Hematopoietic multipotent progenitor cell treated with erythropoietin and hydrocortisone succinate and interleukin-3 and kit ligand, for 8 days (in vitro differentiated cells): ENCODE measurements around the gene RAB7A.
A peak's percentile ranks its signal among the peaks of the same experiment; 100 is the strongest.
"Not testable (repeated sequence)": the region's sequence is repeated elsewhere in the genome, so short reads cannot be mapped to it uniquely, and the experiment has no call there.

Experiments
- DNase-seq: peaks from one replicate; pipeline ENCODE4 v3.0.0-alpha.2; 2015

The RAB7A gene

GRCh38 chr3:128760881-128761280 is 34.9 kb downstream of the RAB7A start:
- DNase-seq, result no peak

- DNase-seq, result no peak
Measured at GRCh38 chr3:128761392-128761791, 35.4 kb downstream of the RAB7A start.

GRCh38 chr3:128763967-128764366 is 38.0 kb downstream of the RAB7A start:
- DNase-seq, result peak; percentile 31

- no peak for DNase-seq
Measured at GRCh38 chr3:128764863-128765262, 38.9 kb downstream of the RAB7A start.

DNA sequence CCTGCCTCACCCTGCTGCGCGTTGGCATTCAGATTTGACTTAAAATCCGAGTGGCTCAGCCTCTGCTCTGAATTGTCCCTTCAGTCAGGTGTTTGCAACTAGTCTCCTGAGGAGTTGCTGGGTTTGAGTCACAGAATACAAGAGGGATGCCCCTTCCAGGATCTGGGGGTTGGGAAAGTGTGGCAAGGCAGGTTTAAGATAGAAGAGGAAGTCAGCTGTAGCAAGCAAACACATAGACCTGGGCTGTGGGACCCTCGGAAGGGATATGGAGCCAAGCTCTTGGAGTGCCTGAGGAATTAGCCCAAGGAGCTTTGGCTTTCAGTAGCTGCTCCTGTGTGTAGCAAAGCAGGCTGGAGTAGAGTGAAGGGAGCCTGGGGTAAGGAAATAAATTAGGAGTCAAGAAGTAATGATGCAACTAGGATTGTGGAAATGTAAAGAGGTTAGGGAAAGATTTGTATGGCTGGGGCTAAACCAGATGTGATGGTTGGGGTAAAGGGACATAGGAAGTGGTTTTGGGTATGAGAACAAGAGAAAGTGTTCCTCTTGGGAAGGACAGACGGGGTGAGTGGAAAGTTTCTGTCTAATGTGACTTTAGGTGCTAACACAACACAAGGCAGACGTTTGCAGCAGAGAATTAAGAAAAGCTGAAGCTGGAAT is 41.2 kb downstream of the RAB7A start:
- no peak for DNase-seq

DNA sequence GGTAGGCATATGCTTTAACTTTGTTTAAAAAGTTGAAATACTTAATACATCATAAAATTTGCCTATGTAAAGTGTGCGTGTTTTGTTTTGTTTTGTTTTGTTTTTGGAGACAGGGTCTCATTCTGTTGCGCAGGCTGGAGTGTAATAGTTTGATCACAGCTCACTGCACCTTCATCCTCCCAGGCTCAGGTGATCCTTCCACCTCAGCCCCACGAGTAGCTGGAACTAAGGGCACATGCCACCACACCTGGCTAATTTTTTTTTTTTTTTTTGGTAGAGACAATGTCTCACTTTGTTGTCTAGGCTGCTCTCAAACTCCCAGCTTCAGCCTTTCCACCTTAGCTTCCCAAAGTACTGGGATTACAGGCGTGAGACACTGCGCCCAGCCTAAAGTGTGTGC is 42.5 kb downstream of the RAB7A start:
- DNase-seq, result no peak

DNA sequence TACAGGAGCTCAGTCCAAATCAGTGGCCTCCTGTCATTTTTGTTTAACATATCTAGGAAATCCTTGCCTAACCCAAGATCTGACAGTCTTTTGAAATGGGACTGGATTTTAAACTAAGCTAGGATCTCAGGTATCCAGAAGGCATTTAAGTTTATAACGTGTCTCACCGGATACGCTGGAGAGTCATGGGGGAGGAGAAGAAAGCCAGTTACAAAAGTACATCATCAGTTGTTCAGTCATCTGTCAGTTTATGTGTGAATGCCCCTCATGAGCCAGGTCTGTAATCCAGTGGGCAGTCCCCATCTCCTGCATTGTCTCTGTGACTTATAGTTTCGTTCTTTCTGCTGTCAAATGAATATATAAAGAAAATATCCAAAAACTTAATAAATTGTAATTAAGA is 44.4 kb downstream of the RAB7A start:
- DNase-seq, result no peak

DNA sequence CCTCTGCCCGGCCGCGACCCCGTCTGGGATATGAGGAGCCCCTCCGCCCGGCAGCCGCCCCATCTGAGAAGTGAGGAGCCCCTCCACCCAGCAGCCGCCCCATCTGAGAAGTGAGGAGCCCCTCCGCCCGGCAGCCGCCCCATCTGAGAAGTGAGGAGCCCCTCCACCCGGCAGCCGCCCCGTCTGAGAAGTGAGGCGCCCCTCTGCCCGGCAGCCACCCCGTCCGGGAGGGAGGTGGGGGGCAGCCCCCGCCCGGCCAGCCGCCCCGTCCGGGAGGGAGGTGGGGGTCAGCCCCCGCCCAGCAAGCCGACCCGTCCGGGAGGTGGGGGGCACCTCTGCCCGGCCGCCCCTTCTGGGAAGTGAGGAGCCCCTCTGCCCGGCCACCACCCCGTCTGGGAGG is 47.2 kb downstream of the RAB7A start:
- not testable (repeated sequence) for DNase-seq

DNA sequence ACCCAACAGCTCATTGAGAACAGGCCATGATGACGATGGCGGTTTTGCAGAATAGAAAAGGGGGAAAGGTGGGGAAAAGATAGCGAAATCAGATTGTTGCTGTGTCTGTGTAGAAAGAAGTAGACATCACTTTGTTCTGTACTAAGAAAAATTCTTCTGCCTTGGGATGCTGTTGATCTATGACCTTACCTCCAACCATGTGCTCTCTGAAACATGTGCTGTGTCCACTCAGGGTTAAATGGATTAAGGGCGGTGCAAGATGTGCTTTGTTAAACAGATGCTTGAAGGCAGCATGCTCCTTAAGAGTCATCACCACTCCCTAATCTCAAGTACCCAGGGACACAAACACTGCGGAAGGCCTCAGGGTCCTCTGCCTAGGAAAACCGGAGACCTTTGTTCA is 47.6 kb downstream of the RAB7A start:
- not testable (repeated sequence) for DNase-seq

DNA sequence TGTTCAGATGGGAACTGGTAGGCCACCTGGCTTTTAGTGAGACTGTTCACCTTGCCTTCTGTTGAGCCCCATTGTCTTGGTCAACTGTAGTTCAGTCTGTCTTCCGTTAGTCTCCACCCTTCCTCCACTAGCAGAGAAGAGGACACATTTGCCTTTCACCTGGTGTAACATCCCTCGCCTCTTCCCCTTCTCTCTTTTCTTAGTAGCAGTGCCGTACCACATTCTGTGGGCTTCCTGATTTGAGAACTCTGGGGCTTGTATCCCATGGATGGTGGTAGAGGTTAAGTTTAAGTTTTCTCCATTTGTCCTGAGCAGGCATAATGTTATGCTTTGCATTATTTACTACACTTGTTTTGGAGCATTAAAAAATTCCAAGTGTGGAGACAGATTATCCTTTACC is 49.3 kb downstream of the RAB7A start:
- no peak for DNase-seq

DNA sequence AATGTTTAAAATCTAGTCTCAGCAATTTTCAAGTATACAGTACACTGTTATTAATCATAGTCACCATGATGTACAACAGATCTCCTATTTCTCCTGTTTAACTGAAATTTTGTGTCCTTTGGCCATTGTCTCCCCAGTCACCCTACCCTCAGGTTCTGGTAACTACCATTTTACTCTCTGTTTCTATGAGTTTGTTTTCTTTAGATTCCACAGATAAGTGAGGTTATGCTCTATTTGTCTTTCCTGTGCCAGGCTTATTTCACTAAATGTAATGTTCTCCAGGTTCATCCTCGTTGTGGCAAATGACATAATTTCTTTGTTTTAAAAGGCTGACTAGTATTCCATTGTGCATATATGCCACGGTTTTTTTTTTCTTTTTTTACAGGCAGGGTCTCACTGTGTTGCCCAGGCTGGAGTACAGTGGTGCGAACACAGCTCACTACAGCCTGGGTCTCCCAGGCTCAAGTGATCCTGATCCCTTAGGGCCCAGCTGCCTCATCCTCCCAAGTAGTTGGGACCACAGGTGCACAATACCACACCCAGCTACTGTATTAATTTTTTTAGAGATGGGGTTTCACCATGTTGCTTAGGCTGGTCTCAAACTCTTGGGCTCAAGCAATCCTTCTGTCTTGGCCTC is 50.0 kb downstream of the RAB7A start:
- DNase-seq, result no peak

DNA sequence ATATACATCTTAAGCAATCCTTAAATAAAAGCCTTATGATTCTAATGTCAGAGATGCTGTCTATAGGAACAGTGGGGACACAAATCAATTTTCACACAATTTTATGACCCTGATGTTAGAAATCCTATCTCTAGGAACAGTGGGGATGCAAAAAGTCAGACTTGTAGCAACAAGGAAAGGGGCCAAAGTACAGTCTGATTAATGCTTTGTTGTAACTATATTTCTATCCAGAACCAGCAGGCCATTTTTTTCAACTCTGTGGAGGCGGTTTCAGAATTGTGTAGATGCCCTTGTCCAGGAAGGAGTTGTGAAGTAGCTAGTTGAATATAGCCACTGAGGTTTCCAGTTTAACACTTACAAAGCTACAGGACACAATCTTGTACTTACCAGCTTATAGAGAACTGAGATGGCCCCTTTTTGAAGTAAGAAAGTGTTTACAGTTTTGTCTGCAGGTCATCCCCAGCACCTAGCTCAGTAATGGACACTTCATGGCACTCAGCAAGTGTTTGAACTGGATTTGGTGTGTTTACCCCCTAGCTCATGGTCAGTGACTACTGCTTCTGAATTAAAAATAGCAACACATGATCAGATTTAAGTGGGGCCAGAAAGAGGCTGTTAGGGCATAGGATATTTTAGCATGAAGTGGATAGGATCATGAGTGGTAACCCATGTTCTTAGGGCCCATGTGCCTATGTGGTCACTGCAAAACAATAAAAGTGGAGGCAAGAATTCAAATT is 54.3 kb downstream of the RAB7A start:
- no peak for DNase-seq

DNA sequence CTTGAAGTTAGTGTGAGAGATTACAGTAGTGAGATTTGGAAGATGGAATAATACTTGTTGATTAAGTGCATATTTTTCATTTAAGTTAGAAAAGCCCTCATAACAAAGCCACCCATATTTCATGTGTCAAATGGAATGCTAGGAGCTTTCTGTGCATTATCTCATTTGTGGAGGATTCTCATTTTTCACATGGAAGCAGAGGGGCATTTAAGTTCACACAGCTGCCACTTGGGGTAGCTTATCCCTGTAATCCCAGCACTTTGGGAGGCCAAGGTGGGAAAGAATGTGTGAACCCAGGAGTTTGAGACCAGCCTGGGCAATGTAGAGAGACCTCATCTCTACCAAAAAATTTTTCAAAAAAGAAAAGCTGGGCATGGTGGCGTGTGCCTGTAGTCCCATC is 55.2 kb downstream of the RAB7A start:
- no peak for DNase-seq

DNA sequence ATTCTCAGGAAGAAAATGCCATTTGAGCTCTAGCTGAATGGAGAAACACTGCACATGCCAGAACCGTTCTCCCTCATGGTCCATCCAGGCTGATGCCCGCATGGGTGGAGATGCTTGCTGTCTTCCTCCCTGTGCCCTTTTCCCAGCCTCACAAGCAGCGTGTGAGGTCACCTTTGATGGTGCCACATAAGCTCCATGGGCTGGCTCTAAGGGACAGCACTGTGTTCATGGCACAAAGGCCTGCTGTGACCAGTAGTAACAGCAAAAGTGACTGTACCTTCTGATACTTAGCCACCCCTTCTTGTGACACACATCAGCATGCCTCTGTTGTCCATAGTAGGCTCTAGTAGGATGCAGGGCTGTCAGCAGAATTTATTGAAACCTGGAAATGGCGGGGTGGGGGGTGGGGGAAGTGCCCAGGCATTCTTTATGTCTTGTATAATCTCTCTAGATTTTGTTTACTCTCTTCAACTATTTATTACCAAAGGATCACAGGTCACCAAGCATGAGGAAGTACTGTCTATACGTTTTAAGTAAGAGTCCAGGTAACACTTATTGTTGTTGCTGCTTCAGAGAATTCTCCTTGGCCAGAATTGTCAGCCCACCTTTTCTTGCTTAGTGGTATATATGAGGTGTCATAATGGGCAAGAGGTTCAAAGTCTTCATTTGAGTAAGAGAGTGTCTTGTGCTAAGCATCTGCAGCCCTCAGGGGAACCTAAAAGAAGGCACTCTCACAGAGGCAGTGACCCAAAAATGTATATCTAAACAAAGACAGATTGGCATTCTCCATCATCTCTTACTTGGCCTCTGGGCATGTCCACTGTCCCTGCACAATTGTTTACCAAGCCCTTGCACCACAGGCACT is 56.5 kb downstream of the RAB7A start:
- no peak for DNase-seq

GRCh38 chr3:128783774-128784173 is 57.8 kb downstream of the RAB7A start:
- DNase-seq, result no peak

GRCh38 chr3:128784232-128784631 is 58.2 kb downstream of the RAB7A start:
- DNase-seq, result peak; percentile 68

DNA sequence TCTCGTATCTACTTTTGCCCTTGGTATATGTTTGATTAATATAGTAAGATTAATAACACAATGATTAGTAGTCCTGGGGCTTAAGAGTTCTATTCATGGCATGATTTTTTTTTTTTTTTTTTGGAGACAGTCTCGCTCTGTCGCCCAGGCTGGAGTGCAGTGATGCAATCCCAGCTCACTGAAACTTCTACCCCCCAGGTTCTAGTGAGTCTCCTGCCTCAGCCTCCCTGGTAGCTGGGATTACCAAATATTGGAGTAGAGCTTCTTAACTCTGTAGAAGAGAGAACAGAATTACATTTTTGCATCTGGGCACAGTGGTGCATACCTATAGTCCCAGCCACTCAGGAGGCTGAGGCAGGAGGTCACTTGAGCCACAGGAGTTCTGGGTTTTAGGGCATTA is 58.9 kb downstream of the RAB7A start:
- no peak for DNase-seq

DNA sequence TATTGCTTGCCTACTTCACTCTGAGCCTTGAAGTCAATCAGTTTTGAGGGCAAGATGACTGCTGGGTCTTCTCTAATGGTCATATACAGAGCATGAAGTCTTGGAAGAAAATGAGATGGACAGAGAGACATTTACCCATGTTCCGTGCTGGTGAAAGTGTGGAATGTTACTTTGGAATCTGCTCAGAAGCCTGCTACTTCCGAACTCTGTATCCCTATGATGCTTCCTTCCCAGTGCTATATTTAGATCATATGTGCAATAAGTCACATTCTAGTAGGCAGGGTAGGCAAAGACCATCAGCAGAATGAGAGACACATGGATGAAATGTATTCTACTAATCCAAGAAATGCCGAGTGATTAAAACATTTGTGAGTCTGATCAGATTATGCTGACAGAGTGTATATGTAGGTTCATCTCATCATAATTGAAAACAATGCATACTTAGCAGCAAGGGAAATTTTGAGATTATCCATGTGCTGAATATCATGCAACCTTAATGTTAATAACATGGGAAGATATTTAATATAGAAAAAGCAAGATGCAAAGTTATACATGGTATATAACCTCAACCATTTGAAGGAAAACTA is 60.5 kb downstream of the RAB7A start:
- DNase-seq, result no peak

- peak; percentile 46 for DNase-seq
Measured at GRCh38 chr3:128787256-128788253, 61.6 kb downstream of the RAB7A start.

GRCh38 chr3:128788268-128788869 is 62.4 kb downstream of the RAB7A start:
- DNase-seq, result no peak
